Activated T-cell treated with anti-CD3 and anti-CD28 coated beads, Interleukin-2, amount 50 U/mL, for 4 hours (primary cell): Measurements from ENCODE around the gene NUAK1. TPM values are rescaled to one million over a fixed set of nuclear protein-coding genes. Genes with fewer than 3 reads are reported as not detected.

Experiments used
- ATAC-seq, 2 donors: fragments of 200-7000 bp; cut with Tn5 transposase; one replicate each; pipeline ENCODE4 v1.10.0; 2021
- DNase-seq: peaks from one replicate; pipeline ENCODE4 v3.0.0-alpha.2; 2020
- H3K27me3 Mint-ChIP-seq: one replicate; pipeline ENCODE4 v1.8.0; 2021; ENCODE audit warnings: low read depth, mixed read lengths
- H3K36me3 Mint-ChIP-seq: one replicate; pipeline ENCODE4 v1.8.0; 2022; ENCODE audit warnings: mixed read lengths; ENCODE audit not compliant: insufficient read depth
- H3K4me1 Mint-ChIP-seq: one replicate; pipeline ENCODE4 v1.8.0; 2021; ENCODE audit warnings: low read depth, mixed read lengths
- H3K4me3 Mint-ChIP-seq: one replicate; pipeline ENCODE4 v1.8.0; 2021; ENCODE audit warnings: mild to moderate bottlenecking, moderate library complexity, mixed read lengths
- H3K9me3 Mint-ChIP-seq: one replicate; pipeline ENCODE4 v1.8.0; 2021; ENCODE audit warnings: mixed read lengths
- total RNA-seq, 3 donors: library from RNA; stranded (reverse); gene quantifications; one replicate each; pipeline ENCODE4 v1.2.1, GENCODE V29; 2021

The NUAK1 gene
- total RNA-seq, 3 donors from 2014 or later, result 0.03 to 0.05 TPM; not detected in 1

DNA sequence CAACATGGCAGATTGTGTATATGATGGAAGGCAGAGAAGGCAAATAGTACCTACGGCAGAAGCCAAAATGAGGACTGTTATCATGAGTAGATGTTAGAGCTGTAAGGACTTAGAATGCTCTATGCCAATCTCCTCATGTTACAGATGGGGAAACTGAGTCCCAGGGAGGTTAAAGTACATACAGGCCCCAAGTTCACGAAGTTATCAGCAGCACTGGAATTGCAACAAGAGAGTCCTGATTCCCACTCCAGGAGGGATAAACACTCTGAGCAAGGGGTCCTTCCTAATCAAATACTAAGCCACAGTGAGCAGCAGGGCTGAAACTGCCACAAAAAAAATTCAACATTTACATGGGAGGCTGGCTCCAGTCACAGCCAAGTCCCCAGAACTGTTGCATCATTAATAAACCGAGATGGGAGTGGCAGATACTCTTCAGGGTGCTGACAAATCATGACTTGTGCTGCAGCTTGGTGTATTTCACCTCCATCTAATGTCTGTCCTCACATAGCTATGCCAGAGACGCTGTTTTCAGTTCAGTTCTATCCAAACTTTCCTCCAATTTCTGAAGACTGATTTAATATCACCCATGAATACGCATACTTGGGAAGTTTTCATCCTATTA is 24.2 kb downstream of the NUAK1 start:
- peaks cover 13% of the 10 kb centered on the region for H3K27me3 Mint-ChIP-seq
- H3K4me3 Mint-ChIP-seq, result no peak overlapping the region
- peaks cover 3% of the 10 kb centered on the region for H3K4me1 Mint-ChIP-seq
- H3K36me3 Mint-ChIP-seq, result no peaks in the 10 kb centered on the region
- DNase-seq, result no peak
- ATAC-seq, result no peak
- no peaks in the 10 kb centered on the region for H3K9me3 Mint-ChIP-seq

DNA sequence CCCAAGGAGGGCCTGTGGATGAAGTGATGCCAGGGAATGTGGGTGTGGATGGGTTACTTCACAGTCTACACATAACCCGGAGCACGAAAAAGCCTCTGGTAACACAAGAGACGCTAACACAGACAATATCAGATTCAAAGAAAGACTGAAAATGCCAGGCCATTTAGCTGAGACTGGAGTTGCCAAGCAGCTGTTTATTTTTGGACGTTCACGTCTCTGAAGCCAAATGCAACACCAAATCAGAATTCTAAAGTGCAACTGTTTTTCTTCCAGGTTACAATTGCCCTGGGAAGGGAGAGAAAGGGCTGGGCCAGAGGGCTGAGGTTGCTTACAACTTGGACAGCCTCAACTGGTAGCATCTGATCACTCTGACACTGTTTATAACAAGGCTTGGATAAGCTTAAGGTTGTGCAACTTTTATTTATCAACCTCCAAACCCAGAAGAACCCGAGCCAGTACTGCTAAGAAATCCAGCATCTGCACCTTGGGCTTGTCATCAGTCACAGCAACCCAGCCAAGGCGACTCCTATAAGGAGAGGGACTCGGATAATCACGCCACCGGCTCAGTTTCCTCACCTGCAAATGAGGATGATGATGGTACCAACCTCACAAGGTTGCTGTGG is 24.8 kb downstream of the NUAK1 start:
- no peak for ATAC-seq
- Mint-ChIP-seq H3K9me3 (no peaks in the 10 kb centered on the region), H3K36me3 (no peaks in the 10 kb centered on the region), H3K4me3 (no peak overlapping the region), H3K4me1 (peaks cover 3% of the 10 kb centered on the region), H3K27me3 (peaks cover 17% of the 10 kb centered on the region)
- no peak for DNase-seq

DNA sequence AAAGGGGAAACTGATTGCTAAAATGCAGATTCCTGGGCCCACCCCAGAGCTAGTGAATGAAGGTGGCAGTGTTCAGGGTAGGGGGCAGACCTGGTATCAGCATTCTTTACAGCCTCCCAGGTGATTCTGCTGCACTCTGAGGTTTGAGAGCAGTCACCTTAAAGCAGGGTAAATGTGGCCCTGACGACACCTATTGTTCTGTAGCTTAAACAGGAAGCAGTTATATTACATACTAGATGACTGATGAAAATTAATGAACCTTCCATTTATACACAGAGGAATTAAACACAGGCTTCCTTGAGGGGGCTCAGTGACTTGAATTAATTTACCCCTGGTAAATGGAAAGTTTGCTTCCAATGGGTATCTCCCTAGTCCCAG is 25.3 kb downstream of the NUAK1 start:
- H3K27me3 Mint-ChIP-seq, result peaks cover 18% of the 10 kb centered on the region
- no peaks in the 10 kb centered on the region for H3K9me3 Mint-ChIP-seq
- no peak overlapping the region for H3K4me3 Mint-ChIP-seq
- ATAC-seq (peak in 1 of 2 donors; percentile 21), DNase-seq (no peak)
- H3K4me1 Mint-ChIP-seq, result peaks cover 3% of the 10 kb centered on the region
- no peaks in the 10 kb centered on the region for H3K36me3 Mint-ChIP-seq

DNA sequence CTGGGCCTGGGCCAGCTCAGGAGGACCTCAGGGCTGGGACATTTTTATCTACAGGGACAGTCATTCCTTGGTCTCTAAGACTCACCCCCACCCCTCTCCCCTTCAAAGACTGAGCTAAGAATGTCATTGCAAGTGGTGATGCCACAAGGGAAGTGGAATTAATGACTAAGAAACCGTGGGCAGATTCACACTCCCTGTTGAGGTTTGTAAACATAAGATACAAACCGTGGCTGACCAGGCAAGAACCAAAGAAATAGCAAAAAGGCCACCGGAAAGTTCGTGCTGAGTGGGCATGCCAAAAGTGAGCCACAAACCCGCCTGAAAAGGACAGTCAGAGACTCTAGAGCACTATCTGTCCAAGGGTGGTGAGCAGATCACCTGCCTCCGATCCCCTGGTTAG is 25.7 kb downstream of the NUAK1 start:
- H3K4me3 Mint-ChIP-seq, result no peak overlapping the region
- peaks cover 3% of the 10 kb centered on the region for H3K4me1 Mint-ChIP-seq
- ATAC-seq (peak in 1 of 2 donors; percentile 62), DNase-seq (no peak)
- no peaks in the 10 kb centered on the region for H3K9me3 Mint-ChIP-seq
- no peaks in the 10 kb centered on the region for H3K36me3 Mint-ChIP-seq
- H3K27me3 Mint-ChIP-seq, result peaks cover 18% of the 10 kb centered on the region

DNA sequence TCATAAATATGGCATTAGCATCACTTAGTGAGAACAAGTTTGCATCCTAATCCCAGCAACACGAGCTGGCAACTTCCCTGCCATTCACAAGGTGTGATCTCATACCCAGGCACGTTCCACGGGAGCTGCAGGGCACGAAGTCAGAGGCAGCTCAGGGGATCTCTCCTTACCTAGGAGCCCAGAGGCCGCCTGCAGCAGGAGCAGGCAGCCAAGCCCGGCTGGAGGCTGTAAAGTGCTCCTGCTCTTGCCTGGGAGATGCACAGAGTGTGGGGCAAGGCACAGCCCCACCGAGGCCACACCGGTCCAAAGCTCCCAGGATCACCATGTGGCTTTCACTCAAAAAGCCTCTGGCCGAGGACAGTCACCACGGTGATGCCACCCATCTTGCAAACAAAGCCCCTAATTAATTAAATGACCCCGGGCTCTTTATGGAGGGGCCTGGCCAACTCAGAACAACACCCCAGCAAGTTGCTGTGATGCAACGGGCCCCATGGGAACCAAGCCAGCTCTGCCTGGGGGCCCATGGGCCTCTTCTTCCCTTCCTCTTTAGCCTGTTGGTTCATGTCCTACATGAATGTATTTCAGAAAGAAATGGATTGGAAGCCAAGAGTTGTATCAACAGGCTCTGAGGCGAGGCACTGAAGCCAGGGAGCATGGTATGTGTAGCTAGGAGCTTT is 26.5 kb downstream of the NUAK1 start:
- H3K36me3 Mint-ChIP-seq, result no peaks in the 10 kb centered on the region
- DNase-seq (no peak), ATAC-seq (no peak)
- peaks cover 20% of the 10 kb centered on the region for H3K27me3 Mint-ChIP-seq
- no peak overlapping the region for H3K4me3 Mint-ChIP-seq
- H3K4me1 Mint-ChIP-seq, result peaks cover 3% of the 10 kb centered on the region
- H3K9me3 Mint-ChIP-seq, result no peaks in the 10 kb centered on the region

DNA sequence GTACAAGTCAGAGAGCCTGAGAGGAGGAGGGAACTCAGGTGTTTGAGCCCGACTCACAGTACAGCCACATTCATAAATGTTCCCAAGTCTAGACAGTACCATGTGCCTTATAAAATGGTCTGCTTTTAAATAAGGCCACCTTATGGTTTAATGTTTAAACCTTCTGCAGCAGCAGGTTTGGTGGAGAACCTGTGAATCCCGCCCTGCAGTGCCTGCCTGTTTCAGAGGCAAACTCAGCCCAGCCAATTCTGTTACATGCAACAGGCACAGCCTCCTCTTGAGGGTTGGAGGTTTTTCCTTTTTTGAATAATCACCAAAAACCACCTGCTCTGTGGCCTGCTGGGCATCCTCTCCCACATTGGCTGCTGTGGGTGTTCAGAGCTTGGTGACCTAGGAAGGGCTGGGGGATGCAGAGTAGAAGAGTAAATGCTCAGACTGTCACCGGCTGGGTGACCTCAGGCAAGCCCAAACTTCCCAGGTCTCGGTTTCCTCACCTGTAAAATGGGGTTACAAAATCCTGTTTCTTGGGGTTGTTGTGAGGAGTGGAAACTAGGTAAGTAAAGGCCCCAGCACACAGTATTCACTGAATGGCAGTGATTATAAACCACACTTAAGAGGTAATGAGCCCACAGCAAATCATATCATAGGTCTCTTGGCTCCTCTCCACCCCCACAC is 28.0 kb downstream of the NUAK1 start:
- DNase-seq (no peak), ATAC-seq (no peak)
- Mint-ChIP-seq H3K36me3 (no peaks in the 10 kb centered on the region), H3K27me3 (peaks cover 27% of the 10 kb centered on the region), H3K4me1 (peaks cover 3% of the 10 kb centered on the region), H3K4me3 (no peak overlapping the region), H3K9me3 (no peaks in the 10 kb centered on the region)

DNA sequence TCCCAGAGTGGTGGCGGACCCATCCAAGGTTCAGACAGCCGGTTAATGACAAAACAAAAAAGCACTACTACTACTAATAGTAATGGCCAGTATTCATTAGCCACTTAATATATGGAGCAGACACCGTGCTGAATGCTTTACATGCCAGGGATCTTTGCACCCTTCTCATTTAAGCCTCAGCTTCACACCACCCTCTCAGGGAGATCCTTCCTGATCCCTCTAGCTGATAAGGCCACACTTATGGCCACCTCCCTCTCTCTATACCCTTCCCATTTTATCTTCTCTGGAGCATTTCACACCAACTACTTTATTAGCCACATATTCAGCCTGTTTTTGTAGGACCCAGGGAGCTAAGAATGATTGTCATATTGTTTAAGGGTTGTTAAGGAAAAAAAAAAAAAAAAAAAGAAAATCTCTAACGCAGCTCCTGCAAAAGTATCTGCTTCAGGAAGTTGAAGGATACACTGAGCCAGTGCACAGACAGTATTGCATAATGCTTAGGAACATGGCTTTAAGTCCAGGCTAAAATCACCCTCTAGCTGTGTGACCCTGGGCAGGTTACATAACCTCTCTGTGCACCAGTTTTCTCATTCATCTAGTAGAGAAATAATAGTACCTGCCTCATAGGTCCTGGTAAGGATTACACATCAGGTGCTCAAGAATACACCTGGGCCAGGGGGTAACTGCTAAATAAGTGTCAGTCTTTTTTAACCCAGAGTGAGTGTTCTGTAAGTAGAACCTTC is 29.4 kb downstream of the NUAK1 start:
- no peaks in the 10 kb centered on the region for H3K9me3 Mint-ChIP-seq
- no peak overlapping the region for H3K4me3 Mint-ChIP-seq
- no peak for DNase-seq
- H3K36me3 Mint-ChIP-seq, result no peaks in the 10 kb centered on the region
- peaks cover 30% of the 10 kb centered on the region for H3K27me3 Mint-ChIP-seq
- H3K4me1 Mint-ChIP-seq, result peaks cover 3% of the 10 kb centered on the region
- no peak for ATAC-seq

DNA sequence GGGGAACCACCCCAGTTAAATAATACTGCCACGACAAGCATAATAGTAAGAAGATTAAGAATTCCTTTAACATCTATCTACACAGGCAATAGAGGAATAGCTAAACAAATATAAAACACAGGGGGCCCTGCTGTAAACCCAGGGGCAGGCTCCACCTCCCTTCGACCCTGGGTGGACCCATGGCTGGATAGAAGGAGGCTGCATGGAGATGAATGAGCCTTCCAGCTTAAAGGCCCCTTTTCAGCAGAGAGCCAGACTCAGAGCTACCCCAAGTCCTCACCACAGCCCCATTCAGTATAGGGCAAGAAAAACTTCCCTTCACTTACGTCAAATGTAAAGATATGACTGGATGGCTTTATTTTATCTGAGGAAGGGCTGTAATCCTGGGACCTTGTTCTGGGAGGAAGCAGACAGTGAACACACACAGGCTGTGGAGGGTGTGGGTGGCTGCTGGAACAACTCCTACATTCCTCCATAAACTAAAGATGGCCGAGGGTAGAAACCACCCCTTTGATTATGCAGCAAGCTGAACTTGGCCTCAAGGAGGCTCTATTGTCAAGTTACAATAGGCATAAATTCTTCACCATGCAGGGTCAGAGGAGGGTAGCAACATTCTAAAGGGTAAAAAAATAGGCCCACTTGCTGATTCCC is 30.4 kb downstream of the NUAK1 start:
- no peak for DNase-seq
- H3K4me3 Mint-ChIP-seq, result no peak overlapping the region
- H3K4me1 Mint-ChIP-seq, result peaks cover 3% of the 10 kb centered on the region
- no peak for ATAC-seq
- no peaks in the 10 kb centered on the region for H3K36me3 Mint-ChIP-seq
- peaks cover 32% of the 10 kb centered on the region for H3K27me3 Mint-ChIP-seq
- no peaks in the 10 kb centered on the region for H3K9me3 Mint-ChIP-seq

DNA sequence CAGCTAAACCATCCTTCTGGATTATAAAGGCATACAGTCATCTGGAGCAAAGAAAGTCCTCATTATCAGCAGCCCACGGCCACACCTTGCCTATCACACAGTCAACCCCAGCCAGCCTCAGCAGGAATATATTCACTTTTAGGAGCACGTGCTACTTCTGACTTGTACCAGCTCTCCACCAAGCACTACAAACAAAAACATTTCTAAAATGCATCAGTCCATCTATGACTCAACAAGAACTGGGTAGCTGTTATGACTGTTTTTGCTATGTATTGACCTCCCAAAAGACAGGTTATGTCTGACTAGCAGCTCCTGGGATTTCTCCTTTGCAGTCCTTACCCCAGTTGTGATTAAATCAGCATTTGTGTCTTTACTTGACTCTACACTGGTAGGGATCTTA is 31.2 kb downstream of the NUAK1 start:
- no peaks in the 10 kb centered on the region for H3K9me3 Mint-ChIP-seq
- ATAC-seq, result no peak
- H3K4me1 Mint-ChIP-seq, result no peaks in the 10 kb centered on the region
- DNase-seq, result no peak
- no peaks in the 10 kb centered on the region for H3K36me3 Mint-ChIP-seq
- H3K4me3 Mint-ChIP-seq, result no peak overlapping the region
- H3K27me3 Mint-ChIP-seq, result peaks cover 37% of the 10 kb centered on the region

DNA sequence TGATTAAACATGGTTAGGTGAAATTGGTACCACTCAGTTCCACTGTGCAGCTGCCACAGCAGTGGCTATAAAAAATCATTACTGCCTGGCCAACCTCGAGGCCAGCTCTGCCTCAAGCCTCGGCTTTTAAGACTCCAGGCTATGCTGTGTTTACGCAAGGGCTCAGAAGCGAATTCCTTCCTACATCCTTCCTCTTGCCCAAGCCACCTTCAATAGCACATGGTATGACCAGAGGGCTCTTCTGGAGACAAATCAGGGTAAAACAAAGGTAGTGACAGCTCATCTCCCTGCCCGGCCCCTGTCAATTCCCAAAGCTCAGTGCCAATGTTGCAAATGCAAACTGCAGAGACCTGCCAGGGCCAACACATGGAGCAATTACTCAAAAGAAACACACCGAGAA is 31.9 kb downstream of the NUAK1 start:
- Mint-ChIP-seq H3K4me1 (no peaks in the 10 kb centered on the region), H3K9me3 (no peaks in the 10 kb centered on the region), H3K36me3 (no peaks in the 10 kb centered on the region), H3K27me3 (peaks cover 39% of the 10 kb centered on the region), H3K4me3 (no peak overlapping the region)
- ATAC-seq (no peak), DNase-seq (no peak)

DNA sequence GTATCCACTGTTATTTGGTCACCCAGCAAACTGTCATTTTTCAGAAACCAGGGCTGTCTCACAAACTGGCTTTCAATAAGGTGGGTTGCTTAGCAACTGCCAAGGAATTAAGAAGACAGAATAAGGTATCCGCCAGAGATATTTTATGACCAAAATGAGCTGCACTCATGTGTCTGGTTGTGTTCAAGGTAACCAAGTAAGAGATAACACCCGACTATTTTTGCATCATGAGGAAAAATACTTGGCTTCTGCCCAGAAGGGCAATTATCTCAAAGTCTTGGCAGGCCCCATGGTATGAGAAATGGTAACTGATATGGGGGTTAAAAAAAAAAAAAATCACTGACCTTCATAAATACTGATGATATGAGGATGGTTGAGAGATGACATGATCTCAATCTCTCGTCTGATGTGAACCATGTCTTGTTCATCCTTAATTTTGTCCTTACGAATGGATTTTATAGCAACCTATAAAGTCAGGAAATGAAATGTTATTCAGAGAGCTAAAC is 32.6 kb downstream of the NUAK1 start:
- no peaks in the 10 kb centered on the region for H3K9me3 Mint-ChIP-seq
- no peak for ATAC-seq
- no peak overlapping the region for H3K4me3 Mint-ChIP-seq
- DNase-seq, result no peak
- H3K4me1 Mint-ChIP-seq, result no peaks in the 10 kb centered on the region
- peaks cover 42% of the 10 kb centered on the region for H3K27me3 Mint-ChIP-seq
- no peaks in the 10 kb centered on the region for H3K36me3 Mint-ChIP-seq

DNA sequence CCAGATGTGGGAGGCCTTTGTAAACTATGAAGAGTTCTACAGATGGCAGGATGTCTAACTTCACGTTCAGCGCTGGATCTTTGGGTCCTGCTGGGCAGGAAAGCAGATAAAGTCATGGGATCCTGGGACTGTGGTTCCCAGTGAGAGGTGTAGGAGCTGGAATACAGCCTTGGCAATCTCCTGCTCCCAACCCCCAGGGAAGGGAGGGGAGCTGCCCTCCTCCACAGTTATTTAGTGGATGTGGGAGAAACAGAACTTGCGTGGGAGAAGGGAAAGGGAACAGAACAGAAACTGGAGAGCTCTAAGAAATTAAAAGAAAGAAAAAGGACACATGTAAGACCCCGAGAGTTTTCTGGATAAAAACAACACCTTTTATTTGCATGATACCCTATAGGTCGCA is 37.0 kb downstream of the NUAK1 start:
- no peak for ATAC-seq
- H3K27me3 Mint-ChIP-seq, result peaks cover 34% of the 10 kb centered on the region

DNA sequence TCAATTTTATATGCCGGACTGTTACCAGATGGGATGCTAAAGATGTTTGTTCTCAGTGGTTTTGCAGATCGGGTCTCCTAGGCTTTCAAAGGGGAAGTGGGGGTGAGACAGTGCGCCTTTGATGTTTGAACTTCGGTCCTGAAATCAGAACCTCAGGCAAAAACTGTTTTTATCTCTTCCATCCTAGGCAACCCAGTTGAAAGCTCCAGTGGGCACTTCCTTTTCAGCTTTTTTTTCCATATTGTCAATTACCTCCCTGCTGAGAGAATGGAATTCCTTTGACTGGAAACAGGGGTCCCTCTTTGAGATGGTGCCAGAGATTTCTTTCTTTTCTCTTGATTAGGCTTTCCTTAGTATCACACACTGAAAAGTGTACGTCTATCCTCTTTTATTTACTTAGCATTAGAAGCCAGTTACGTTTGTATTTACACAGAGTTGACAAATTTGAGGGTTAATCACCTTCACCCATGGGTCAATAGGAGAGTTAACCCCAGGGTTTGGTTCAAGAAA is 40.0 kb downstream of the NUAK1 start:
- peaks cover 25% of the 10 kb centered on the region for H3K27me3 Mint-ChIP-seq
- H3K4me1 Mint-ChIP-seq, result no peaks in the 10 kb centered on the region
- ATAC-seq (no peak), DNase-seq (no peak)
- no peaks in the 10 kb centered on the region for H3K9me3 Mint-ChIP-seq
- H3K4me3 Mint-ChIP-seq, result no peak overlapping the region
- H3K36me3 Mint-ChIP-seq, result no peaks in the 10 kb centered on the region

More for the DNA sequence above, 37.0 kb downstream of the NUAK1 start:
- DNase-seq, result no peak
- Mint-ChIP-seq H3K36me3 (no peaks in the 10 kb centered on the region), H3K4me3 (no peak overlapping the region), H3K4me1 (no peaks in the 10 kb centered on the region), H3K9me3 (no peaks in the 10 kb centered on the region)
